ENCODE data around the gene SRBD1.
A peak's percentile ranks its signal among the peaks of the same experiment; 100 is the strongest.

The SRBD1 gene

DNA sequence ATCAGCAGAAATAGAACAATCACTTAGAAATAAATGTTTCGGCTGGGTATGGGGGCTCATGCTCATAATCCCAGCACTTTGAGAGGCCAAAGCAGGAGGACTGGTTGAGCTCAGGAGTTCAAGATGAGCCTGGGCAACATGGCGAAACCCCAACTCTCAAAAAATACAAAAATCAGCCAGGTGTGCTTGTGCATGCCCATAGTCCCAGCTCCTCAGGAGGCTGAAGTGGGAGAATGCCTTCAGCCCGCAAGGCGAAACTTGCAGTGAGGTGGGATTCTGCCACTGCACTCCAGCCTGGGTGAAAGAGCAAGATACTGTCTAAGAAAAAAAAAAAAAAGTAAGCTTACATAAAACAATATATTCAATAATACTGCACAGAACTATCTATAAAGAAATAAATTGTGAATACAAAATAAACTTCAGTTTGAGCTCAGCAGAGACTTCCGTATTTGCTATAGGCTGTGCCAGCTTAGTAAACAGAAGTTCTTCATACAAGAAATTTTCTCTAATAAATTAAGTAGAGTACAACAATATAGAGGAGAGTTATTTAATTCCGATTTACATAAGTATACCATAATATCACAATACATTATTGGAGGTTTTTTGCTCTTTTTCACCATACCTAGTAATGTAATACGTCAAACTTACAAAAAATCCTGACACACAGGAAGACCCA is 43.6 kb downstream of the SRBD1 start:
- H3K4me3 ChIP-seq (ENCODE audit: low read depth, low read length), result no peak overlapping the region
- DNase-seq (ENCODE audit: low read depth), result no peak

DNA sequence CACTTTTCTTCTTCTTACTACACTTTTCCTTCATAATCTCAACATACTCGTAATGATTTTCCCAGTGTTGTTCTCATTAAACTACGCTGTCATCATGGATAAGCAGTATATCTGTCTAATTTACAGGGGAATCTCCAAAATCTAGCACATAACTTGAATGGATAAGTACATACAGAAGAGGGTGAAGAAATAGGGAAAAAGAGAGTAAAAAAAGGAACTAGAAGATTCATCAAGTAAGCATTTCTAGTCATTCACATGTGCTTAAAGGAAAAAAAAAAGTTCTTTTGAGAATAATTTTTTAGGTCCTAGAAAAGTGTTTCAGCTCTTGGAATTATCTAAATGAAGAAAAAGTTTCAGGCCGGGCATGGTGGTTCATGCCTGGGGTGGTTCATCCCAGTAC is 51.6 kb downstream of the SRBD1 start:
- H3K4me3 ChIP-seq (ENCODE audit: low read depth, low read length), result no peak overlapping the region
- DNase-seq (ENCODE audit: low read depth), result no peak

DNA sequence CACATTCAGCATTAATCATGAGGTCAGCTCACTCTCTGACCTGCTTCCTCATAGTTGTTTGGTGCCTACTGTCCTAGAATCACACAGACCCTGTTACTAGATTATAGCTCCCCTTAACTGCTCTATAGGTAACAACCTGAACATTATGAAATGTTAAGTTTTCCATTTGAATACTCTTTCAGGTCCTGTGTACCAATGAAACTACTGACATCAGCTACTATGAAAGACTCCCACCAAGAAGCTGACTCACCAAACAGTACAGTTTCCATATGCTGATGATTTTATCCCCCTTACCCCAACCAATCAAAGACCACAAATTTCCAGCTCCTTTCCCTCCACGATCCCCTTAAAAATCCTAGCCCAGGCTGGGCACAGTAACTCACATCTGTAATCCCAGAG is 56.3 kb downstream of the SRBD1 start:
- H3K4me3 ChIP-seq (ENCODE audit: low read depth, low read length), result no peak overlapping the region
- no peak for DNase-seq (ENCODE audit: low read depth)

DNA sequence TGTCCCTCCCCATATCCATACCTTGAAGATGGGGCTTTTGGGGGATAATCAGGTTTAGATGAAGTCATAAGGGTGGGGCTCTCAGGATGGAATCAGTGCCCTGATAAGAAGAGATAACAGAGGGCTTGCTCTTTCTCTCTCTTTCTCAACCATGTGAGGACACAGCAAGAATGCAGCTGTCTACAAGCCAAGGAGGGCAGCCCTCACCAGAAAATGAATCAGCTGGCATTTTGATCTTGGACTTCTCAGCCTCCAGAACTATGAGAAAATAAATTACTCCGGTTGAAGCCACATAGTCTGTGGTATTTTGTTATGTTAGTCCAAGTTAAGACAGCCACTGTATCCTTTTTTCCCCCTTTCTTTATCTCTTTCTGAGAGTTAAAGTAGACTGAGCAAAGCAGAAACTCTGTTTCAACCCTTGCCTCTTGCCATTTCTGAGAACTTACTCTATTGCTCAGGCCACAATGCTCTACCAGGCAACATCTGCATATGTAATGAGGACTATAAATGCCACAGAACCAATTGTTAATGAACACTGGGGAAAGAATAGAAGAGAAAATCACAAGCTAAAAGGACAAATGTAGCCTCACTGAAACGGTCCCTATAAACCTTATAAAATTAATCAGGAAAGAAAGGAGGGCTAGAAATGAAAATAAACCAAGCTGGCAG is 56.9 kb downstream of the SRBD1 start:
- DNase-seq (ENCODE audit: low read depth), result no peak
- H3K4me3 ChIP-seq (ENCODE audit: low read depth, low read length), result no peak overlapping the region

DNA sequence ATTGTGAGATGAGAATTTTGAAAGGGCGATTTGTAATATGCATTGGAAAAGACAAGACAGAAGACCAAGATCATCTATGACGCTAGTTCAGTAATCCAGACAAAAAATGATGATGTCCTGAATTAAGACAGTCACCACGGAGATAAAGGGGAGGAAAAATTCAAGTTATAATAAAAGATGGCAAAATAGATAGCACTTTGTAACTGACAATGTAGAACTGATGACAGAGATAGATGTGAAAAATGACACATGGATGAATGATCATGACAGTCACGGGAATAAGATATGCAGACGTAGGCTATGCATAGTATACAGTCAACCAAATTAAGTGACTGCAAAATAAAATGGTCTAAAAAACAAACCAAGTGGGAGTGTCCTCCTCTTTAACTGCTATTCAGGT is 59.2 kb downstream of the SRBD1 start:
- no peak for DNase-seq (ENCODE audit: low read depth)

DNA sequence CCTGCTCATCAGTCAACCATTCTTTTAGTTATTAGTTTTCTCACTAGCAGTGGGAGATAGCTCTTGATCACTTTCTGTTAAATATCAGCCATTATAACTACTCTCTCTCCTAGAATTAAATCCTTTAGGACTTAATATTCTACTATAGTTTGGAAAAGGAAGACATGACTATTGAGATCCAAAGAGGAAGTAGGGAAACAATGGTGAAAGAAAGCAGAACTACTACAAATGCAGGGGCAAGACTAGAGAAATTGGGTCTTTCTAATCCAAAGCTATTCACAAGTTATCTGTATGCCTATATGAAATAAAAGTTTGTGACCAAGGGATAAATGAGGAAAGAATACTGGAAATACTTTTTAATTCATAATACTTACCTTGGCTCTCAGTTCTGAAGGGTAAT is 65.1 kb downstream of the SRBD1 start:
- H3K4me3 ChIP-seq (ENCODE audit: low read depth, low read length), result no peak overlapping the region
- DNase-seq (ENCODE audit: low read depth), result no peak

More for the DNA sequence above, 59.2 kb downstream of the SRBD1 start:
- H3K4me3 ChIP-seq (ENCODE audit: low read depth, low read length), result no peak overlapping the region

DNA sequence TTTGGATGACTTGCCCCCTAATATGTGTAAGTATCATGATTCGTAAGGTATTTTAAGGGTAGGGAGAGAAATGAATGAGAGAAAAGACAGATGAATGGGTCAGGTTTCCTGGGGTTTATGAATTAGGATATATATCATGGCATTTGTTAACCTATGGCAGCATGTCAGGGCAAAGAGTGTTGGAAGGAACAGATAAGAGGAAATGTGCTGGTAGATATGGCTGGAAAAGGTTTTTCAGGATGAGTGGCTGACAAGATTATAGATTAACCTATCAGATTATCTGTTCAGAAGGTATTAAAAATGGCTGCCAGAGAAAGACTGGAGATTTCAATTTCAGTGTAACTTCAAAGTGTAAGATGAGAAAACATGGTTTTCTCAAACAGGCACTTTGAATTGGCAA is 67.8 kb downstream of the SRBD1 start:
- H3K4me3 ChIP-seq (ENCODE audit: low read depth, low read length), result no peak overlapping the region
- no peak for DNase-seq (ENCODE audit: low read depth)

DNA sequence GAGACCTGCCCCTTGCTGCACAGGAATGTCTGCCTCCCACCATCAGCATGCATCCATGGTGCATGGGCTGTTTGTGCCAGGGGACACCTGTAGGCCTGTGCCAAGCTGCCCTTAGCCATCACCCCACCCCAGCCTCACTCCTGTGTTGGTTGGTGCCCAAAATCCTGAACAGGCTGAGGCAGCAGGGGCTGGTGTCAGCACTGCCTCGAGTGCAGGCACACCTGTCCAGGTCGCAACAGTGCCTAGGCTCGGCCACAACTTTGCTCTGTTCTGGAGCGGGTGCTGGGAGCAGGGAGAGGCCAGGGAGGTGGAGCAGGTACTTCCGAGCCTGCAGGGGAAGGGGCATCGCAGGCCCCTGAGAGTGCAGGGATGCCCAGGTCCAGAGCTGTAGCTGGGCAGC is 69.1 kb downstream of the SRBD1 start:
- DNase-seq (ENCODE audit: low read depth), result no peak
- no peak overlapping the region for H3K4me3 ChIP-seq (ENCODE audit: low read depth, low read length)

DNA sequence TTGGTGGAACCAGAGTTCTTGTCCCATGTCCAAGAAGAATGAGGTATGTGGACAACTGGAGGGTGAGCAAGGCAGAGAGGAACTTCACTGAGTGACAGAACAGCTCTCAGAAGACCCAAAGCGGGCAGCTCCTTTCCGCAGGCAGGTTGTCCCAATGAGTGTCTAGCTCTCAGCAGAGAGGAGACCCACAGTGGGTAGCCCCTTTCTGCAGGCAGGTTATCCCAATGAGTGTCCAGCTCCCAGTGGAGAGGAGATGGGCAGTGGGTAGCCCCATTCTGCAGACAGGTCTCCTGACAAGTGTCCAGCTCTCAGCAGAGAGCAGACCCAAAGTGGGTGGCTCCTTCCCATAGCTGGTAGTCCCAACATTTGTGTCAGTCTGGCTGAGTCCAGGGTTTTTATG is 69.6 kb downstream of the SRBD1 start:
- no peak for DNase-seq (ENCODE audit: low read depth)
- H3K4me3 ChIP-seq (ENCODE audit: low read depth, low read length), result no peak overlapping the region

DNA sequence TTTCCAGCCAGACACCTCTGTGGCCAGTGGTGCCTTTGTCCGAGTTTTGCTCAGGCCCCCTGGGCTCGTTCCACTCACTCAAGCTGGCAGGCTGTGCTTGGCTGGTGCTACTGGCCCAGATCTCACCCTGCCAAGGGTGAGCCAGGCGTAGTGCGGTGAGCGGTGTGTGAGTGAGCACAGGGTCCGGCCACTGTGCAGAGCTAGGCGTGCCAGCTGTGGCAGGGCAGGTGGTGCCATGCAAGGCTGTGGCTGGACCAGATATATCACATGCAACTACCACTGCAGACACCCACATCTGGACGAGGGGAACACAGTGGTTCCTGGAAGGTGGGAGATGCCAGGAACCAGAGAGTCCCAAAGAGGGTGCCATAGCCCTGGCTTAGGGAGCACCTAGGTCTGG is 70.1 kb downstream of the SRBD1 start:
- DNase-seq (ENCODE audit: low read depth), result no peak
- H3K4me3 ChIP-seq (ENCODE audit: low read depth, low read length), result no peak overlapping the region

DNA sequence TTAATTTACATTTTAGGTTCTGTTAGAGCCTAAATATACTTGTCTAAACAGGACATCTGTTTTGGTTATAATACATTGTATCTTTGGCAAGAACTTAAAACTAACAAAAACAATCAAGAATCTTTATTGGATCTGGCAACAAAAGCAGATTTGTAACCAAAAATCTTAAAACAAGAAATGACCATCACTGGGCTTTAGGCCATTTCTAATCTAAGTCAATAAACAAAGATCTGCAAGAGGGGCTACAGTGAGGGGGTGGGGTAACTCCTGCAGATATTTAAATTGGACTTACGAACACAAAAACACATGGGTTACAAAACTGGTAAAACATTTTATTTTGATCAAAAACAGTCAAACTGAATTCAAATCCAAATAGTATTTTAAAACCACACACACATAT is 77.3 kb downstream of the SRBD1 start:
- peak; percentile 10 for DNase-seq (ENCODE audit: low read depth)
- H3K4me3 ChIP-seq (ENCODE audit: low read depth, low read length), result no peak overlapping the region

DNA sequence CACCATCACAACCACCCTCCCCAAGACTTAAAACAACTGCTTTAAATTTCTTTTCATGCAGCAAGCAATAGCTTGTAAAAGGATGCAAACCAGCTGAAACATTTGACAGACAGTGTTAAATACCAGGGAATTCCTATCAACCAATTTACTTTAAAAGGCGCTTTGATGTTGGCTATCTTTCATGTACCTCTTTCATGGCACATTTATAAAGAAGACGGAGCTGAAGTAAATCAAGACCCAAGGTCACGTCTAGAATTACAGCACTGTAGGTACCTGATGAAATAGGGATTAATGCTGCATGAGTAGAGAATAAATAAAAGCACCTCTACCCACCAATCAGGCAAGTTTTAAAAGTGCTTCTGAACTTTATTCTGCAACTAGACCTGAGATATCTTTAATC is 78.9 kb downstream of the SRBD1 start:
- no peak for DNase-seq (ENCODE audit: low read depth)

DNA sequence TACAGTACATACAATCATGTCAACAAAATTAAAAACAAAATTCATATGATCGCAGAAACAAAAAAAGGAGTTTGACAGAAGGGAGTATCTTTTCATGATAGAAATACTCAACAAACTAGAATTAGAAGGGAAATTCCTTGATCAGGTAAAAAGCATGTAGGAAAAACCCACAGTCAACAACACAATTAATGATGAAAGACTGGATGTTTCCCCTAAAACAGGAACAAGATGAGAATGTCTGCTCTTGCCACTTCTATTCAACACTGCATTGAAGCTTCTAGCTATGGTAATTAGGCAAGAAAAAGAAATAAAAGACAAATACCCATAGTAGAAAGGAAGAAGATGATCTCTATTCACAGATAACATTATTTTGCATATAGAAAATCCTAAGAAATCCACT is 87.1 kb downstream of the SRBD1 start:
- no peak for DNase-seq (ENCODE audit: low read depth)

More for the DNA sequence above, 78.9 kb downstream of the SRBD1 start:
- H3K4me3 ChIP-seq (ENCODE audit: low read depth, low read length), result no peak overlapping the region

DNA sequence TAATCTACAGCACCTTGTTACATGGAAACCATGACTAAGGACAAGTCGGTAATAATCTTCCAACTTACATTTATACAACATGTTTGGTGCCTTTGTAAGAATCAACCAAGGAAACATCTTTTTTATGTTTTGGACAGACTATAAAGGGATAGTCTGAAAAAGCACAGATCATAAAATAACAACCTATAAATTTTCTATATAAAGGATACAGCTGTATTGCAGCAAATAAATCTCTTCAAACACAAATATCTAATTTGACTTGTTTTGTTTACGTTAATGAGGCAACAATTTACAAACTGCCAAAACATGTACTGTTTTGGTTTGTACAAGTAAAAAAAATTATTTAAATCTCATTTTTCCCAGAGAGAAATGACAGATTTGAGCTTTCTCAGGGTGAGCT is 92.5 kb downstream of the SRBD1 start:
- no peak for DNase-seq (ENCODE audit: low read depth)
- no peak overlapping the region for H3K4me3 ChIP-seq (ENCODE audit: low read depth, low read length)

More for the DNA sequence above, 87.1 kb downstream of the SRBD1 start:
- H3K4me3 ChIP-seq (ENCODE audit: low read depth, low read length), result no peak overlapping the region

DNA sequence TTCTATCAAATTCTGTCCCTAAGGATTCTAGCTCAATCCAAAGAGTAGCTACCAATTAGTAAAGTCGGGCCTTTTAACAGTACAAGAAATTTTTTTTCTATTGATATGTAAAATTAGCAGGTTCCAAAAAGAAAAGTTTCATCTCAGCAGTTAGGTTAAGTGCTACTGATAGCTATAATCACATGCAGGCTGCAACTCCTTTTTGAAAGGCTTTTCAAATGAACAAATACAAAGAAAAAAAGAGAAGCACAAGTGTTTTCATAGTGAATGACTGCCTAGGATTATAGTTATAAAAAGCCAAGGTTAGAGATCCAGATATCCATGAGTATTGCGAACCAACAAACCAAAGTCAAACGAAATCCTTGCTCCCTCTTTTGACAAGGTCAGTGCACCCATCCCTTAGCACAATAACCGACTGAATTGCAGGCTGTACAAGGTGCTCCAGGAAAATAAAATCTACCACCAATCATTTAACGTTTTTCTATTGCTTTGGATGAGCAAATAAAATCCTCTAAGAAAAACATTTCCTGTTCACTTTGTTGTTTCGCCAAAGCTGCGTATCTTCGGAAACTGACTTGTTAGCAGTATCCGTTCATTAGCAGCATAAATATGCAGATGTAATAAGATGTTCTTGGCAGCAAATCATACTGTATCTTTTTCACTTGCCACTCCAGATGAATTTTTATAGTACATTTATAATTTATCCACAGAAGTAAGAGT is 100.2 kb downstream of the SRBD1 start:
- no peak overlapping the region for H3K4me3 ChIP-seq (ENCODE audit: low read depth, low read length)
- no peak for DNase-seq (ENCODE audit: low read depth)

DNA sequence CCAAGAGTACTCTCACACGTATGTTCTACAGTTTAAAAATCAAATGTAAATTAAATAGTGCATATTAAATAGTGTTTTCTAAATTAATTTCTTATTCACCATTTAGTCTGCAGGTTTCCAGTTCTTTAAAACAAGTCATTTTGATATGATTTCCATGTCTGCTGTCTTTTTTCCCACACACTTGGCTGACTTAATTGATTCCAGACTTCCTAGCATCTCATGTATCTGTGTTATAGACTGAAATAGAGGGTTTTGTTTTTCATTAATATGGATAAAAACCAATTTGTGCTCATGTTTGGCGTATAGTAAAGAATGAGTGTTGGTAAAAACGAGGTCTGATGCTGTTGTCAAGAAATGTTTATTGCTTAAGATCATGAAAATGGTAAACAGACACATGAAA is 104.3 kb downstream of the SRBD1 start:
- no peak overlapping the region for H3K4me3 ChIP-seq (ENCODE audit: low read depth, low read length)
- no peak for DNase-seq (ENCODE audit: low read depth)

DNA sequence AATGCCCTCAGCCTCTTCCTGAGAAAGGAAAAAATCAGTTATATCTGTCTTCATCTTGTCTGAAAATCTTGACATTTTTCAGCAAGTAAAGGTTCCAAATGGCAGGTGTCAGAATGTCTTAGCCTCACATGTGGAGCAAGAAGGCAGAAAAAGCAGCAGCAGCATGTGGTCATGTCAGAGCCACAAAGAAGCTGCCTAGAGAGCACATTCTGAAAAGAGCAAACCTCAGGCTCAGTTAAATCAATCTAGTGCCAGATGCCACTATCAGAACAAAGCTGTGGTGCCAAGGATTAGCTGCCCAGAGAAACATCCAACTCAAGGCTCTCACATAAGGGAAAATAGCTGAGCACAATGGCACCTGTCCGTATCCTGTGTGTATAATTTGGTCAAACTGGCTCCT is 105.9 kb downstream of the SRBD1 start:
- DNase-seq (ENCODE audit: low read depth), result no peak
- H3K4me3 ChIP-seq (ENCODE audit: low read depth, low read length), result no peak overlapping the region

DNA sequence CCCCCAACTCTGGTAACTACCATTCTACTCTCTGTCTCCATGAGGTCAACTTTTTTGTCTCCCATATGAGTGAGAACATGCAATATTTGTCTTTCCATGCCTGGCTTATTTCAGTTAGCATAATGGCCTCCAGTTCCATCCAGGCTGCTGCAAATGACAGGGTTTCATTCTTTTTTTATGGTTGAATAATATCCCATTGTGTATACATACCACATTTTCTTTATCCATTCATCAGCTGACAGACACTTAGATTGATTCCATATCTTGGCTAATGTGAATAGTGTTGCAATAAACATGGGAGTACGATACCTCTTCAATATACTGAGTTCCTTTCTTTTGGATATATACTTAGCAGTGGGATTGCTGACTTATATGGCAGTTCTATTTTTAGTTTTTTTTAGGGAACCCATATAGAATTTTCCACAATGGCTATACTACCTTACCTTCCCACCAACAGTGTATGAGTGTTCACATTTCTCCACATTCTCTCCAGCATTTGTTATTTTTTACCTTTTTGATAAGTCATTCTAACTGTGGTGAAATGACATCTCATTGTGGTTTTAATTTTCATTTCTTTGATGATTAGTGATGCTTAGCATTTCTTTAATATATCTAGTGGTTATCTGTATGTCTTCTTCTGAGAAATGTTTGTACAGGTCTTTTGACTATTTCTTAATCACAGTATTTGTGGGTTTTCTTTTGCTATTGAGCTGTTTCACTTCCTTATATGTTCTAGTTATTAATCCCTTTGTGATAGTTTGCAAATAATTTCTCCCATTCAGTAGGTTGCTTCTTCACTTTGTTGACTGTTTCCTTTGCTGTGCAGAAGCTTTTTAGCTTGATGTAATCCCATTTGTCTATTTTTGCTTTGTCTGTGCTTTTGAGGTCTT is 112.2 kb downstream of the SRBD1 start:
- H3K4me3 ChIP-seq (ENCODE audit: low read depth, low read length), result no peak overlapping the region
- no peak for DNase-seq (ENCODE audit: low read depth)

DNA sequence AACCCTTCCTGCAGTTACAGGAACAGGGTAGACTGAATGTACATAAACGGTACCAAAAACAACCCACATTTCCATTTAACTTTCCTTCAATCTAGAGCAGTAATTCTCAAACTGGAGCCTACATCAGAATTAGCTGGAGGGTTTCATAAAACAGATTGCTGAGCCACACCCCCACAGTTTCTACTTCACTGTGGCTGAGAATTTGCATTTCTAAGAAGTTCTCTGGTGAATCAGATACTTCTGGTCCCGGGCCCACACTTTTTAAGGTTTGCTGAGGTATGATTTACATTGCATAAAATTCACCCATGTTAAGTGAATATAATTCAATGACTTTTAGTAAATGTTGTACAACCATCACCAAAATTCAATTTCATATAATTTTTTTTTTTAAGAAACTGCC is 113.7 kb downstream of the SRBD1 start:
- no peak for DNase-seq (ENCODE audit: low read depth)

DNA sequence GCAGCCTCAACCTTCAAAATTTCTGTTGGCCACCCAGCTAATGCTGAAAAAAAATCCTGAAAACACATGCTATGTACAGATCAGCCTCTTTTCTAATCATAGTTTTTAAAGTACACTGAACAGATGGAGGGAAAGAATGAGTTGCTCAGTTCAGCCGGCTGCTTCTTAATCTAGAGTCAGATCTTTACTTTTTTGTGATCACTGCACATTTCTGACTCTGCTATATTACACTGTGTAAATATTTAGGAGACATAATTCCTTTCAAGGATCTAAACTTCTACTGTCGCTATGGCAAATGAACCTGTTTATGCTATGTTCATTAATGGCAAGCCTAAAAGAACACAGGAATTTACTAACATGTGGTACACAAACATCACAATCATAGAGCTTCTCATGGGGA is 114.2 kb downstream of the SRBD1 start:
- H3K4me3 ChIP-seq (ENCODE audit: low read depth, low read length), result no peak overlapping the region
- no peak for DNase-seq (ENCODE audit: low read depth)

More for the DNA sequence above, 113.7 kb downstream of the SRBD1 start:
- no peak overlapping the region for H3K4me3 ChIP-seq (ENCODE audit: low read depth, low read length)
